Type B pancreatic cell (in vitro differentiated cells): Measurements from ENCODE around the gene GGCX. TPM values are rescaled to one million over a fixed set of nuclear protein-coding genes. Genes with fewer than 3 reads are reported as not detected.

Experiments
- DNase-seq: peaks from one replicate; pipeline ENCODE4 v3.0.0; 2021; ENCODE audit warnings: mixed read lengths; ENCODE audit not compliant: unreplicated experiment; ENCODE audit errors: extremely low spot score
- H3K27ac Mint-ChIP-seq: 2 replicates; pipeline ENCODE4 v1.8.0; 2021; ENCODE audit warnings: mild to moderate bottlenecking, mixed read lengths
- H3K27me3 Mint-ChIP-seq: 2 replicates; pipeline ENCODE4 v1.8.0; 2021; ENCODE audit warnings: mixed read lengths
- H3K36me3 Mint-ChIP-seq: 2 replicates; pipeline ENCODE4 v1.8.0; 2021; ENCODE audit warnings: mixed read lengths
- H3K4me1 Mint-ChIP-seq: one replicate; pipeline ENCODE4 v1.8.0; 2021; ENCODE audit warnings: mixed read lengths; ENCODE audit not compliant: unreplicated experiment
- H3K4me3 Mint-ChIP-seq: 2 replicates; pipeline ENCODE4 v1.8.0; 2021; ENCODE audit warnings: mild to moderate bottlenecking, mixed read lengths
- H3K9me3 Mint-ChIP-seq: 2 replicates; pipeline ENCODE4 v1.8.0; 2021; ENCODE audit warnings: mixed read lengths
- CTCF ChIP-seq: fragments of 200-600 bp; sonication (generic); conservative IDR thresholded peaks from 2 replicates; pipeline ENCODE4 v1.5.0; 2021; ENCODE audit warnings: antibody characterized with exemption, mild to moderate bottlenecking
- total RNA-seq: library from RNA; stranded (reverse); gene quantifications from 2 replicates; pipeline ENCODE4 v1.2.1, GENCODE V29; 2021; ENCODE audit warnings: low replicate concordance

The GGCX gene
- total RNA-seq, 1 donor from 2014 or later: 76.2 TPM

- Mint-ChIP-seq H3K27ac (no peak overlapping the region), H3K9me3 (no peaks in the 10 kb centered on the region), H3K27me3 (no peaks in the 10 kb centered on the region), H3K4me3 (no peak overlapping the region), H3K36me3 (peaks cover 1% of the 10 kb centered on the region), H3K4me1 (peaks cover 14% of the 10 kb centered on the region)
- no peak for TF ChIP-seq CTCF
- no peak for DNase-seq
Observed at GRCh38 chr2:85534881-85535280, 26.4 kb downstream of the GGCX start.

GRCh38 chr2:85534099-85534498 is 27.2 kb downstream of the GGCX start:
- no peaks in the 10 kb centered on the region for H3K36me3 Mint-ChIP-seq

GRCh38 chr2:85531589-85531988 is 29.7 kb downstream of the GGCX start:
- no peak overlapping the region for H3K4me3 Mint-ChIP-seq
- peaks cover 10% of the 10 kb centered on the region for H3K4me1 Mint-ChIP-seq
- no peak for DNase-seq
- no peaks in the 10 kb centered on the region for H3K9me3 Mint-ChIP-seq
- no peaks in the 10 kb centered on the region for H3K27me3 Mint-ChIP-seq
- no peak for TF ChIP-seq CTCF
- H3K36me3 Mint-ChIP-seq: no peaks in the 10 kb centered on the region
- H3K27ac Mint-ChIP-seq: no peak overlapping the region

More at GRCh38 chr2:85534099-85534498, 27.2 kb downstream of the GGCX start:
- H3K4me3 Mint-ChIP-seq: no peak overlapping the region
- H3K4me1 Mint-ChIP-seq: peaks cover 14% of the 10 kb centered on the region
- no peaks in the 10 kb centered on the region for H3K27me3 Mint-ChIP-seq
- TF ChIP-seq CTCF: no peak
- H3K27ac Mint-ChIP-seq: no peak overlapping the region
- no peaks in the 10 kb centered on the region for H3K9me3 Mint-ChIP-seq
- DNase-seq: no peak

GRCh38 chr2:85529809-85530208 is 31.5 kb downstream of the GGCX start:
- Mint-ChIP-seq H3K36me3 (no peaks in the 10 kb centered on the region), H3K4me3 (no peak overlapping the region), H3K27ac (no peak overlapping the region), H3K9me3 (no peaks in the 10 kb centered on the region), H3K27me3 (no peaks in the 10 kb centered on the region), H3K4me1 (peaks cover 16% of the 10 kb centered on the region)
- TF ChIP-seq CTCF: no peak
- DNase-seq: no peak

GRCh38 chr2:85528355-85528754 is 32.9 kb downstream of the GGCX start:
- Mint-ChIP-seq H3K27ac (no peak overlapping the region), H3K27me3 (no peaks in the 10 kb centered on the region), H3K4me3 (no peak overlapping the region), H3K9me3 (no peaks in the 10 kb centered on the region), H3K36me3 (no peaks in the 10 kb centered on the region), H3K4me1 (peaks cover 31% of the 10 kb centered on the region)
- DNase-seq: no peak
- TF ChIP-seq CTCF: no peak

GRCh38 chr2:85527787-85528186 is 33.5 kb downstream of the GGCX start:
- no peak for DNase-seq
- Mint-ChIP-seq H3K4me3 (no peak overlapping the region), H3K9me3 (no peaks in the 10 kb centered on the region), H3K36me3 (no peaks in the 10 kb centered on the region), H3K27me3 (no peaks in the 10 kb centered on the region), H3K4me1 (peaks cover 36% of the 10 kb centered on the region), H3K27ac (no peak overlapping the region)
- TF ChIP-seq CTCF: no peak
